ENCODE data around the gene ERCC4.

Gene ERCC4

GRCh38 chr16:13936596-13937081 is 16.7 kb downstream of the ERCC4 start:
- Histone ChIP-seq H3K9me3 (replicated peaks in 1 of 11) (peaks cover 0 to 20% (median 14%) of the 10 kb centered on the region in 11 experiments; a peak in 17 of 22 replicates), H3K27me3 (no peaks in the 10 kb centered on the region), H3K4me3 (no peak overlapping the region), H3K36me3 (peaks cover 34 to 89% (median 55%) of the 10 kb centered on the region in 11 experiments), H3K9ac (peak overlapping the region in 1 of 11 experiments; percentile 29; a peak in 1 of 22 replicates), H4K20me1 (no peaks in the 10 kb centered on the region), H3K4me2 (peak overlapping the region in 5 of 11 experiments; percentile 5 to 63 (median 46); a peak in 8 of 22 replicates), H3K4me1 (peaks cover 0 to 26% (median 4%) of the 10 kb centered on the region in 10 experiments; a peak in 8 of 20 replicates), H3K27ac (peak overlapping the region in 4 of 11 experiments; percentile 33 to 63 (median 41); a peak in 8 of 22 replicates)
- TF ChIP-seq Cebpa-rat (IDR thresholded peaks at IDR 0.05): no peak; a peak in 1 of 22 replicates

- Histone ChIP-seq H3K4me1 (peaks cover 0 to 24% (median 2%) of the 10 kb centered on the region in 10 experiments; a peak in 8 of 20 replicates), H3K27ac (peak overlapping the region in 3 of 11 experiments; percentile 33 to 63 (median 44); a peak in 3 of 22 replicates), H3K4me3 (no peak overlapping the region), H3K4me2 (peak overlapping the region in 3 of 11 experiments; percentile 16 to 63 (median 51); a peak in 4 of 22 replicates), H4K20me1 (no peaks in the 10 kb centered on the region), H3K9ac (no peak overlapping the region), H3K9me3 (replicated peaks in 1 of 11) (peaks cover 0 to 20% (median 14%) of the 10 kb centered on the region in 11 experiments; a peak in 17 of 22 replicates), H3K27me3 (no peaks in the 10 kb centered on the region), H3K36me3 (peaks cover 34 to 82% (median 51%) of the 10 kb centered on the region in 11 experiments)
- TF ChIP-seq Cebpa-rat (IDR thresholded peaks at IDR 0.05): no peak
These were observed 17.5 kb downstream of the ERCC4 start for GRCh38 chr16:13937411-13937810.

GRCh38 chr16:13938480-13938879 is 18.5 kb downstream of the ERCC4 start:
- Histone ChIP-seq H3K4me3 (no peak overlapping the region), H3K9ac (no peak overlapping the region), H3K27ac (no peak overlapping the region), H3K9me3 (replicated peaks in 1 of 11) (peaks cover 0 to 28% (median 18%) of the 10 kb centered on the region in 11 experiments; a peak in 17 of 22 replicates), H3K4me2 (no peak overlapping the region), H3K36me3 (peaks cover 34 to 82% (median 51%) of the 10 kb centered on the region in 11 experiments), H3K27me3 (no peaks in the 10 kb centered on the region), H3K4me1 (peaks cover 0 to 24% (median 2%) of the 10 kb centered on the region in 10 experiments; a peak in 8 of 20 replicates), H4K20me1 (no peaks in the 10 kb centered on the region)
- TF ChIP-seq Cebpa-rat (IDR thresholded peaks at IDR 0.05): no peak

GRCh38 chr16:13939821-13940220 is 19.9 kb downstream of the ERCC4 start:
- Histone ChIP-seq H4K20me1 (no peaks in the 10 kb centered on the region), H3K9ac (no peak overlapping the region), H3K4me2 (no peak overlapping the region), H3K9me3 (replicated peaks in 1 of 11) (peaks cover 0 to 29% (median 18%) of the 10 kb centered on the region in 11 experiments; a peak in 17 of 22 replicates), H3K27ac (no peak overlapping the region), H3K4me3 (no peak overlapping the region), H3K4me1 (peaks cover 0 to 35% (median 2%) of the 10 kb centered on the region in 10 experiments; a peak in 8 of 20 replicates), H3K27me3 (no peaks in the 10 kb centered on the region), H3K36me3 (peaks cover 29 to 70% (median 41%) of the 10 kb centered on the region in 11 experiments)
- no peak for TF ChIP-seq Cebpa-rat (IDR thresholded peaks at IDR 0.05)

GRCh38 chr16:13940397-13940933 is 20.5 kb downstream of the ERCC4 start:
- Histone ChIP-seq H3K4me1 (peaks cover 0 to 41% (median 2%) of the 10 kb centered on the region in 10 experiments; a peak in 8 of 20 replicates), H3K36me3 (peaks cover 28 to 66% (median 38%) of the 10 kb centered on the region in 11 experiments), H3K27ac (no peak overlapping the region), H3K4me3 (no peak overlapping the region), H3K4me2 (no peak overlapping the region), H3K27me3 (no peaks in the 10 kb centered on the region), H4K20me1 (no peaks in the 10 kb centered on the region), H3K9ac (no peak overlapping the region), H3K9me3 (replicated peaks in 1 of 11) (peaks cover 0 to 23% (median 12%) of the 10 kb centered on the region in 11 experiments; a peak in 17 of 22 replicates)
- no peak for TF ChIP-seq Cebpa-rat (IDR thresholded peaks at IDR 0.05)

- Histone ChIP-seq H4K20me1 (no peaks in the 10 kb centered on the region), H3K4me2 (peak overlapping the region in 2 of 11 experiments; percentile 49 to 65; a peak in 5 of 22 replicates), H3K4me1 (peaks cover 0 to 17% (median 0%) of the 10 kb centered on the region in 10 experiments; a peak in 5 of 20 replicates), H3K27me3 (no peaks in the 10 kb centered on the region), H3K4me3 (no peak overlapping the region), H3K9me3 (replicated peaks in 1 of 11) (peaks cover 0 to 13% (median 0%) of the 10 kb centered on the region in 11 experiments; a peak in 6 of 22 replicates), H3K36me3 (peaks cover 23 to 65% (median 42%) of the 10 kb centered on the region in 11 experiments; a peak in 21 of 22 replicates), H3K9ac (no peak overlapping the region), H3K27ac (no peak overlapping the region; a peak in 1 of 22 replicates)
- TF ChIP-seq Cebpa-rat (IDR thresholded peaks at IDR 0.05): no peak
These were observed 24.9 kb downstream of the ERCC4 start for GRCh38 chr16:13944816-13945215.

GRCh38 chr16:13945744-13946485 is 26.0 kb downstream of the ERCC4 start:
- TF ChIP-seq Cebpa-rat (IDR thresholded peaks at IDR 0.05): no peak
- Histone ChIP-seq H3K9ac (no peak overlapping the region), H3K27ac (no peak overlapping the region), H3K36me3 (peaks cover 23 to 55% (median 42%) of the 10 kb centered on the region in 11 experiments; a peak in 21 of 22 replicates), H3K27me3 (no peaks in the 10 kb centered on the region), H3K4me1 (peaks cover 0 to 27% (median 0%) of the 10 kb centered on the region in 10 experiments; a peak in 5 of 20 replicates), H3K4me2 (no peak overlapping the region), H3K9me3 (replicated peaks in 1 of 11) (peaks cover 0 to 13% (median 0%) of the 10 kb centered on the region in 11 experiments; a peak in 6 of 22 replicates), H3K4me3 (no peak overlapping the region), H4K20me1 (no peaks in the 10 kb centered on the region)

GRCh38 chr16:13948086-13948485 is 28.1 kb downstream of the ERCC4 start:
- no peak for TF ChIP-seq Cebpa-rat (IDR thresholded peaks at IDR 0.05)
- Histone ChIP-seq H3K4me1 (peaks cover 0 to 36% (median 0%) of the 10 kb centered on the region in 10 experiments; a peak in 5 of 20 replicates), H3K27ac (no peak overlapping the region), H3K4me3 (no peak overlapping the region), H3K9me3 (replicated peaks in 1 of 11) (peaks cover 0 to 7% (median 0%) of the 10 kb centered on the region in 11 experiments; a peak in 6 of 22 replicates), H4K20me1 (no peaks in the 10 kb centered on the region), H3K9ac (no peak overlapping the region), H3K4me2 (no peak overlapping the region), H3K36me3 (peaks cover 23 to 51% (median 41%) of the 10 kb centered on the region in 11 experiments; a peak in 21 of 22 replicates), H3K27me3 (no peaks in the 10 kb centered on the region)
